Endothelial cell of umbilical vein (primary cell): ENCODE data around the gene PLEKHA4. TPM values are rescaled to one million over a fixed set of nuclear protein-coding genes. Genes with fewer than 3 reads are reported as not detected.

Experiments used
- BruUV-seq: library from RNA; stranded (reverse); fragments of 400-500 nt; replicated peaks from 2 replicates; lab custom pipeline; 2021; lab: Mats Ljungman, UMichigan
- CTCF ChIA-PET: fragments of 300-600, 350-600 bp; sonication (Branson Sonifier 250); formaldehyde crosslinking; loops from one replicate; lab custom pipeline; 2021; ENCODE audit warnings: antibody characterized with exemption, inconsistent platforms; lab: Charles Lee
- POLR2A ChIA-PET: fragments of 300-600, 350-600 bp; sonication (Branson Sonifier 250); formaldehyde crosslinking; loops from one replicate; lab custom pipeline; 2021; ENCODE audit warnings: antibody characterized with exemption, inconsistent platforms; lab: Charles Lee
- DNase-seq: peaks from one replicate; pipeline ENCODE4 v3.0.0-alpha.2; 2011; ENCODE audit warnings: low read depth, low spot score
- FAIRE-seq: peaks from 2 replicates; lab custom pipeline; 2011; peaks lifted over from hg19 to GRCh38; lab: Jason Lieb, UNC
- H2AFZ ChIP-seq: 2 replicates; pipeline ENCODE4 v1.6.0; 2012; ENCODE audit warnings: low read depth, low read length, control low read depth, inconsistent platforms
- H3K27ac ChIP-seq: 2 replicates; pipeline ENCODE4 v1.5.1; 2011; ENCODE audit warnings: low read depth, mild to moderate bottlenecking, control low read depth, low read length, moderate library complexity; ENCODE audit not compliant: insufficient read depth
- H3K27me3 ChIP-seq, 2 experiments: 2 replicates each; pipeline versions ENCODE4 v1.6.0 to v1.6.1; 2011; ENCODE audit warnings: low read length in 2 of 2, mixed read lengths in 1 of 2; ENCODE audit not compliant: control insufficient read depth in 2 of 2, insufficient read depth in 2 of 2
- H3K36me3 ChIP-seq, 2 experiments: 2 replicates in 1 of 2; 3 replicates in 1 of 2; pipeline ENCODE4 v1.5.1; 2011; ENCODE audit warnings: low read length in 2 of 2, mild to moderate bottlenecking in 1 of 2, moderate library complexity in 1 of 2; ENCODE audit not compliant: control insufficient read depth in 2 of 2, insufficient read depth in 2 of 2; ENCODE audit errors: extremely low read depth in 1 of 2
- H3K4me1 ChIP-seq: 3 replicates; pipeline ENCODE4 v1.5.1; 2011; ENCODE audit warnings: mild to moderate bottlenecking, low read length; ENCODE audit not compliant: control insufficient read depth, insufficient read depth; ENCODE audit errors: extremely low read depth
- H3K4me2 ChIP-seq: 2 replicates; pipeline ENCODE4 v1.6.1; 2011; ENCODE audit warnings: low read length, control low read depth, mixed read lengths; ENCODE audit not compliant: insufficient read depth
- H3K4me3 ChIP-seq, 3 experiments: fragments of 200-600 bp in 1 of 3; sonication (generic), shearing (Covaris generic) in 1 of 3; replicated peaks in 1 of 3; 2 replicates each; pipeline ENCODE4 v1.5.1; 2011 to 2016; ENCODE audit warnings: control low read depth in 3 of 3, low read length in 3 of 3, mild to moderate bottlenecking in 2 of 3, inconsistent platforms in 1 of 3, low read depth in 1 of 3, moderate library complexity in 1 of 3; ENCODE audit not compliant: insufficient read depth in 1 of 3
- H3K79me2 ChIP-seq: 2 replicates; pipeline ENCODE4 v1.6.0; 2012; ENCODE audit warnings: low read length, inconsistent platforms; ENCODE audit not compliant: control insufficient read depth, insufficient read depth
- H3K9ac ChIP-seq: replicated peaks from 2 replicates; pipeline ENCODE3; 2011; ENCODE audit warnings: low read length, control low read depth; ENCODE audit not compliant: insufficient read depth; ENCODE audit errors: extremely low read depth
- H3K9me1 ChIP-seq: replicated peaks from 3 replicates; pipeline ENCODE4 v1.6.0; 2011; ENCODE audit warnings: mild to moderate bottlenecking, low read length; ENCODE audit not compliant: control insufficient read depth, insufficient read depth; ENCODE audit errors: extremely low read depth
- H3K9me3 ChIP-seq: replicated peaks from 2 replicates; pipeline ENCODE4 v1.5.1; 2012; ENCODE audit warnings: low read length, inconsistent platforms; ENCODE audit not compliant: control insufficient read depth, insufficient read depth
- H4K20me1 ChIP-seq: replicated peaks from 2 replicates; pipeline ENCODE3; 2011; ENCODE audit warnings: mild to moderate bottlenecking, low read length; ENCODE audit not compliant: control insufficient read depth, insufficient read depth; ENCODE audit errors: extremely low read depth
- CTCF ChIP-seq, 2 donors: IDR thresholded peaks; 1 replicate in 1 of 2; 2 replicates in 1 of 2; pipeline ENCODE4 v1.5.1; 2011; ENCODE audit warnings: low read length in 2 of 2, mild to moderate bottlenecking in 2 of 2, moderate library complexity in 2 of 2, control low read depth in 1 of 2, inconsistent platforms in 1 of 2, low read depth in 1 of 2; ENCODE audit not compliant: insufficient read depth in 1 of 2; ENCODE audit errors: extremely low read depth in 1 of 2
- EZH2 ChIP-seq: IDR thresholded peaks from 2 replicates; pipeline ENCODE4 v1.6.1; 2012; ENCODE audit warnings: borderline replicate concordance, low read depth, mild to moderate bottlenecking, moderate library complexity, low read length, inconsistent platforms; ENCODE audit not compliant: severe bottlenecking
- FOS ChIP-seq: IDR thresholded peaks from 2 replicates; pipeline ENCODE4 v1.6.1; 2011; ENCODE audit warnings: mild to moderate bottlenecking, low read length, moderate library complexity, borderline replicate concordance; ENCODE audit not compliant: insufficient read depth
- GATA2 ChIP-seq: IDR thresholded peaks from 2 replicates; pipeline ENCODE4 v1.7.0; 2011; ENCODE audit warnings: low read depth, mild to moderate bottlenecking, moderate library complexity, mixed read lengths, low read length; ENCODE audit not compliant: insufficient read length, insufficient read depth
- JUN ChIP-seq: IDR thresholded peaks from 2 replicates; pipeline ENCODE4 v1.6.1; 2011; ENCODE audit warnings: borderline replicate concordance, low read depth; ENCODE audit not compliant: insufficient read length, insufficient read depth
- MAX ChIP-seq: IDR thresholded peaks from 2 replicates; pipeline ENCODE4 v1.6.1; 2011; ENCODE audit not compliant: insufficient read depth, insufficient read length
- MYC ChIP-seq: IDR thresholded peaks from one replicate; pipeline ENCODE4 v1.6.1; 2011; ENCODE audit warnings: mild to moderate bottlenecking, low read depth, low read length
- POLR2A ChIP-seq: IDR thresholded peaks from 2 replicates; pipeline ENCODE4 v1.6.1; 2012; ENCODE audit warnings: low read depth, mild to moderate bottlenecking, control low read depth, low read length
- POLR2AphosphoS5 ChIP-seq: IDR thresholded peaks from 2 replicates; pipeline ENCODE4 v1.6.1; 2012; ENCODE audit warnings: low read depth, mild to moderate bottlenecking, control low read depth, low read length, moderate library complexity; ENCODE audit not compliant: insufficient read depth
- dilution Hi-C: fragments of 300-500 bp; cut with MboI; formaldehyde crosslinking; loops from one replicate; pipeline ENCODE4 v1.15.0; 2019; ENCODE audit warnings: low sequenced_read_pairs; ENCODE audit not compliant: extremely low pct_ligation_motif_present
- intact Hi-C: fragments of 100-400 bp; cut with micrococcal nuclease; formaldehyde crosslinking; loops from one replicate; pipeline ENCODE4 v1.10.0; 2022
- polyA plus RNA-seq, 4 experiments: library from polyadenylated mRNA; depleted of rRNA in 3 of 4; stranded (reverse) in 3 of 4; unstranded in 1 of 4; fragments of >200 nt; gene quantifications; 2 replicates each; pipeline versions ENCODE4 v1.2.1 to v1.2.3, GENCODE V29; 2011 to 2012; ENCODE audit warnings: missing spikeins in 1 of 4
- total RNA-seq: library from RNA; stranded (reverse); gene quantifications from 2 replicates; pipeline ENCODE4 v1.2.3, GENCODE V29; 2021

PLEKHA4 gene
- total and polyA plus RNA-seq, 2 donors (not counting 3 experiments of a cell fraction or from before 2014, with no cell fraction given): 4.5 to 10.1 TPM

DNA sequence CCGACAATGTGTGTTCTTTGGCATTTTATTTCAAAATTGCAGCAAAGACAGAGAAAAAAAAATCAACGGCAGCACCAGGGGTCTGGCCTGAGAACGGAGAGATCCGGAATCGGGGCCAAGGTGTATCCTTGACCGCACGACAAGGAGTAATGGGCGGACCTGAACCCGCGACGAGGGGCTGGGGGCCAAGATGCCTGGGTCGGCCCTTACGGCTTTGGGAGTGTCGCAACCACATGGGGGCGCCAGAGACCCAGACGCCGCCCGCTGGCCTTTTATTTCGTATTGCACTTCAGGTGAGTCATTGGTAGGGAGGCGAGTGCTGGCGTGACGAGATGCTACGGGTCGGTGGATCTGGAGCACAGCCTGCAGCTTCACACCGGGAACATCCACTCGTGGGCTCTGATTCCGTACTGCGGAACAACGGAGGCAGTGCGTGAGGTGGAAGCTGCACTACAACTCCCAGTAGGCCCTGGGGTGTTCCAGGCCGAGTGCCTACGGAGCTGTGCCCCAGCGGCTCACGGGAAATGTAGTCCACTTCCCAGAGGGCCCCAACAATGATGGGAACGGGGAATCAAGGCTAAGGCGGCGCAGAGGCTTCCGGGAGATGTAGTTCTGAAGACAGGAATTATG is 73.2 kb downstream of the PLEKHA4 start:
- peaks cover 3% of the 10 kb centered on the region for H3K4me1 ChIP-seq
- H3K36me3 ChIP-seq: no peaks in the 10 kb centered on the region
- BruUV-seq: no TSS peak
- TF ChIP-seq MAX (no peak), FOS (peak; percentile 66), EZH2 (no peak), CTCF (IDR thresholded peaks at IDR 0.05; ENCODE audit: extremely low read depth in 1 of 2, insufficient read depth in 1 of 2, low read depth in 1 of 2, low read length in 2 of 2) (peak; percentile 94 to 96), MYC (no peak), POLR2A (peak; percentile 48), POLR2AphosphoS5 (peak; percentile 73), GATA2 (no peak), JUN (peak; percentile 38)
- FAIRE-seq (peak; percentile 98), DNase-seq (peak; percentile 95)
- H3K27ac ChIP-seq: peak overlapping the region; percentile 2
- ChIA-PET CTCF (interaction anchor here (0.6 to 11.1 kb wide), 37 partner anchors 10 to 344 kb away, joined by 3 to 427 read pairs (median 5); partner anchors contain the start of genes BCAT2, CA11, GYS1 and HSD17B14), POLR2A (interaction anchor here (1.2 kb wide), 1 partner anchor 41 kb away, joined by 3 read pairs; the partner anchor contains the start of gene HSD17B14)
- H2AFZ ChIP-seq: peak overlapping the region; percentile 33
- intact Hi-C loops (loop anchor here (1.0 kb wide), 3 partner anchors 40 to 176 kb away; no protein-coding TSS in a partner anchor), dilution Hi-C loops (no loop called here)
- no peaks in the 10 kb centered on the region for H3K9me3 ChIP-seq
- H3K4me3 ChIP-seq: peak overlapping the region in 2 of 3 experiments; percentile 18 to 37
- no peaks in the 10 kb centered on the region for H3K79me2 ChIP-seq
- peak overlapping the region; percentile 2 for H3K4me2 ChIP-seq
- H3K9ac ChIP-seq: peak overlapping the region; percentile 26
- H3K27me3 ChIP-seq: no peaks in the 10 kb centered on the region
- H3K9me1 ChIP-seq: no peaks in the 10 kb centered on the region
- H4K20me1 ChIP-seq: no peaks in the 10 kb centered on the region
